Measurements from ENCODE around the gene NOTCH1. TPM values are rescaled to one million over a fixed set of nuclear protein-coding genes. Genes with fewer than 3 reads are reported as not detected.

Gene NOTCH1
- total and polyA plus RNA-seq, 2 of the 8 experiments (the other 6 are each of a cell fraction or from before 2014, with no cell fraction given): 6.9 to 55.6 TPM

DNA sequence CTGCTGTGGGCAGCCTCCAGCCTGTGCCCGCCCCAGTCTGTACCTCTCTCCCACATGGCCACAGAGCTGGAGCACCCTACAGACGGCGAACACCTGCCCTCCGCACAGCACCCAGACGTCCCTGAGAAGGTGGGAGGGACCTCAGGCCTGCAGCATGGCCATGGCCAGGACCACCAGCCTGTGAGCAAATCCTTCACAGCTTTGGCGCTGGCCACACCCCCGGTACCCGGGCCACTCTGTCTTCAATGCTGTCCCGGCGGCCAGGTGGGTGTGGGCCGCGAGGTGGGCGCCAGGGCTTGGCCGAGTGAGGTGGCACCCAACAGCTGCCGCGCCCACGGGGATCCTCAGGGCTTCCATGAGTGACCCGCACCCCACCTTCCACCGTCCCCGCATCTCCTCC is 18.7 kb downstream of the NOTCH1 start (continued):
- TF ChIP-seq MAX (IDR thresholded peaks at IDR 0.05) (no peak), MAFK (IDR thresholded peaks at IDR 0.05; ENCODE audit: low read depth, low read length) (no peak), KDM1A (IDR thresholded peaks at IDR 0.05; ENCODE audit: borderline replicate concordance, low read length) (no peak), RFX5 (IDR thresholded peaks at IDR 0.05; ENCODE audit: borderline replicate concordance, low read depth, low read length) (no peak), SIN3A (conservative IDR thresholded peaks at IDR 0.05 in 1 of 2, IDR thresholded peaks at IDR 0.05 in 1 of 2; ENCODE audit: low read depth in 1 of 2, low read length in 2 of 2) (no peak), EGR1 (IDR thresholded peaks at IDR 0.05; ENCODE audit: borderline replicate concordance, low read depth, low read length) (no peak), CHD1 (IDR thresholded peaks at IDR 0.05; ENCODE audit: low read depth, low read length) (no peak), FOSL1 (IDR thresholded peaks at IDR 0.05; ENCODE audit: insufficient read depth, low read depth, low read length) (no peak)
- TF ChIP-seq, protein P1, sequence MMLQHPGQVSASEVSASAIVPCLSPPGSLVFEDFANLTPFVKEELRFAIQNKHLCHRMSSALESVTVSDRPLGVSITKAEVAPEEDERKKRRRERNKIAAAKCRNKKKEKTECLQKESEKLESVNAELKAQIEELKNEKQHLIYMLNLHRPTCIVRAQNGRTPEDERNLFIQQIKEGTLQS (IDR thresholded peaks at IDR 0.05; ENCODE audit: insufficient read depth, low read depth, low read length): no peak
